Stimulated activated naive CD8-positive, alpha-beta T cell treated with anti-CD3 and anti-CD28 coated beads, Interleukin-15, Interleukin-2, amounts not matched to agents 100 ng/mL and 50 ng/mL, for 24 hours (primary cell): ENCODE measurements around the gene INPP5B.
"Not testable (repeated sequence)": the region's sequence is repeated elsewhere in the genome, so short reads cannot be mapped to it uniquely, and the experiment has no call there.

Source experiments
- H3K27ac Mint-ChIP-seq: one replicate; pipeline ENCODE4 v1.8.0; 2021; ENCODE audit warnings: mild to moderate bottlenecking, mixed read lengths
- H3K27me3 Mint-ChIP-seq: one replicate; pipeline ENCODE4 v1.8.0; 2021; ENCODE audit warnings: mixed read lengths
- H3K36me3 Mint-ChIP-seq: one replicate; pipeline ENCODE4 v1.8.0; 2021; ENCODE audit warnings: low read depth, mixed read lengths
- H3K4me1 Mint-ChIP-seq: one replicate; pipeline ENCODE4 v1.8.0; 2021; ENCODE audit warnings: low read depth, mixed read lengths
- H3K4me3 Mint-ChIP-seq: one replicate; pipeline ENCODE4 v1.8.0; 2021; ENCODE audit warnings: mild to moderate bottlenecking, mixed read lengths
- H3K9me3 Mint-ChIP-seq: one replicate; pipeline ENCODE4 v1.8.0; 2021; ENCODE audit warnings: mixed read lengths

The INPP5B gene

DNA sequence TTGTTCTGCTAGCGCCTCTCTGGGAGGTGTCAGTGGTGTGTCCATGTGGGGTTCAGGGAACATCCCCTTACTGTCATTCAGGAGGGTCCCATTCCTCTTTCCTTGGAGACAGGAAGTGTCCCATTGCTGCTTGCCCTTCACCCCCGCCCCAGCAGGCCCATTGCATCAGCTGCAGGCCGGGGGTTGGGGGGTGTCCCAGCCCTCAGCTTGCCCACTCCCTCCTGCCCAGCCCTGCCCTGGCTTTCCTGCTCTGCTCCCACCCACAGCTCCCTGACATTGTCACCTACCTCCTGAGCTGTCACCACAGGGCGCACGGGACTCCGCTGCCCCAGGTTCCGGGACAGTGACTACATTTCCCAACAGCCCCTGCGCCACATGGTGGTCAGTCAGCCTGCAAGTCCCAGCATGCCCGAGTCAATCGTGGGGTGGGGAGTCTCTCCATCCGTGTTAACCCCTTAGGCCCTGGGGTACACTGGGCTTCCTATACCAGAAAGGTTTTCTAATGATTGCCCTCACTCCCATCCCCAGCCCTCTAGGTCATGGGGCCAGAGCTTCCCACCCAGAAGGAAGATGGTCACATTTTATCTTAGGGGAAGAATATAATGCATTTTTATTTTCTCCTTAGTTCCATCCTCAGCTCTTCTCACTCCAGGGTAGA lies at the start of gene INPP5B:
TSS of gene INPP5B (minus strand) at position 351 of the 658 bp plus-strand sequence. CDS start 745 bp downstream, outside the sequence.
- H3K36me3 Mint-ChIP-seq: peaks cover 4% of the 10 kb centered on the region
- H3K9me3 Mint-ChIP-seq: no peaks in the 10 kb centered on the region
- H3K4me1 Mint-ChIP-seq: peaks cover 18% of the 10 kb centered on the region
- peak within 1 kb of the TSS; percentile 99 for H3K27ac Mint-ChIP-seq
- no peaks in the 10 kb centered on the region for H3K27me3 Mint-ChIP-seq
- H3K4me3 Mint-ChIP-seq: peak within 1 kb of the TSS; percentile 98

GRCh38 chr1:37995751-37996345 lies 49.0 kb upstream of the INPP5B start:
- Mint-ChIP-seq H3K9me3 (no peaks in the 10 kb centered on the region), H3K36me3 (peaks cover 44% of the 10 kb centered on the region), H3K4me3 (peak overlapping the region; percentile 77), H3K27me3 (no peaks in the 10 kb centered on the region), H3K27ac (peak overlapping the region; percentile 92), H3K4me1 (peaks cover 57% of the 10 kb centered on the region)

- Mint-ChIP-seq H3K4me1 (peaks cover 53% of the 10 kb centered on the region), H3K27me3 (no peaks in the 10 kb centered on the region), H3K4me3 (peak overlapping the region; percentile 77), H3K9me3 (no peaks in the 10 kb centered on the region), H3K36me3 (peaks cover 40% of the 10 kb centered on the region), H3K27ac (peak overlapping the region; percentile 85)
Measured at GRCh38 chr1:37994886-37995566, 48.2 kb upstream of the INPP5B start.

- Mint-ChIP-seq H3K4me3 (peak overlapping the region; percentile 97), H3K36me3 (peaks cover 47% of the 10 kb centered on the region), H3K27ac (peak overlapping the region; percentile 87), H3K9me3 (no peaks in the 10 kb centered on the region), H3K4me1 (peaks cover 29% of the 10 kb centered on the region), H3K27me3 (no peaks in the 10 kb centered on the region)
Measured at GRCh38 chr1:37989361-37989930, 42.6 kb upstream of the INPP5B start.

GRCh38 chr1:37987679-37988078 lies 40.8 kb upstream of the INPP5B start:
- no peaks in the 10 kb centered on the region for H3K27me3 Mint-ChIP-seq
- no peaks in the 10 kb centered on the region for H3K9me3 Mint-ChIP-seq
- H3K4me3 Mint-ChIP-seq: peak overlapping the region; percentile 97
- H3K36me3 Mint-ChIP-seq: peaks cover 55% of the 10 kb centered on the region
- H3K27ac Mint-ChIP-seq: peak overlapping the region; percentile 74
- H3K4me1 Mint-ChIP-seq: peaks cover 23% of the 10 kb centered on the region

- no peaks in the 10 kb centered on the region for H3K27me3 Mint-ChIP-seq
- no peak overlapping the region for H3K27ac Mint-ChIP-seq
- H3K9me3 Mint-ChIP-seq: no peaks in the 10 kb centered on the region
- H3K4me3 Mint-ChIP-seq: no peak overlapping the region
- H3K36me3 Mint-ChIP-seq: peaks cover 85% of the 10 kb centered on the region
- H3K4me1 Mint-ChIP-seq: peaks cover 15% of the 10 kb centered on the region
Measured at GRCh38 chr1:37983546-37983945, 36.7 kb upstream of the INPP5B start.

GRCh38 chr1:37978541-37978940 lies 31.7 kb upstream of the INPP5B start:
- Mint-ChIP-seq H3K27me3 (no peaks in the 10 kb centered on the region), H3K36me3 (peaks cover 86% of the 10 kb centered on the region), H3K9me3 (no peaks in the 10 kb centered on the region), H3K4me3 (no peak overlapping the region), H3K4me1 (no peaks in the 10 kb centered on the region), H3K27ac (peak overlapping the region; percentile 42)

DNA sequence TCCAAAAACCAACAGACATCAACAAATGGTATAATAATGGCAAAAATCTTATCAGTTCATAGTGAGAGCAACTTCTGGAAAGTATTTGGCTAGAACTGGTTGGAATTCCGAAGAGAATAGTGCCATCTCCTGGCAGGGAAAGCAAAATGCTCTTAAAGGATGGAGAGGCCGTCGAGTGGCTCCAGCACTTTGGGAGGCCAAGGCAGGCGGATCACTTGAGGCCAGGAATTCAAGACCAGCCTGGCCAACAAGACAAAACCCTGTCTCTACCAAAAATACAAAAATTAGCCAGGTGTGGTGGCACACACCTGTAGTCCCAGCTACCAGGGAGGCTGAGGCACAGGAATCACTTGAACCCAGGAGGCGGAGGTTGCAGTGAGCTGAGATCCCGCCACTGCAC lies 28.2 kb upstream of the INPP5B start:
- not testable (repeated sequence) for H3K4me1 Mint-ChIP-seq, H3K4me3 Mint-ChIP-seq, H3K27me3 Mint-ChIP-seq, H3K9me3 Mint-ChIP-seq, H3K27ac Mint-ChIP-seq
- peaks cover 88% of the 10 kb centered on the region for H3K36me3 Mint-ChIP-seq

GRCh38 chr1:37974567-37974966 lies 27.7 kb upstream of the INPP5B start:
- Mint-ChIP-seq H3K4me1 (peaks cover 7% of the 10 kb centered on the region), H3K4me3 (no peak overlapping the region), H3K27ac (no peak overlapping the region), H3K36me3 (peaks cover 88% of the 10 kb centered on the region), H3K9me3 (no peaks in the 10 kb centered on the region), H3K27me3 (no peaks in the 10 kb centered on the region)

GRCh38 chr1:37973684-37974083 lies 26.8 kb upstream of the INPP5B start:
- H3K4me3 Mint-ChIP-seq, H3K27ac Mint-ChIP-seq, H3K27me3 Mint-ChIP-seq, H3K4me1 Mint-ChIP-seq, H3K9me3 Mint-ChIP-seq: not testable (repeated sequence)
- peaks cover 88% of the 10 kb centered on the region for H3K36me3 Mint-ChIP-seq

GRCh38 chr1:37965301-37965700 lies 18.4 kb upstream of the INPP5B start:
- H3K4me1 Mint-ChIP-seq: no peaks in the 10 kb centered on the region
- H3K36me3 Mint-ChIP-seq: peaks cover 62% of the 10 kb centered on the region
- H3K4me3 Mint-ChIP-seq: no peak overlapping the region
- no peaks in the 10 kb centered on the region for H3K27me3 Mint-ChIP-seq
- no peak overlapping the region for H3K27ac Mint-ChIP-seq
- H3K9me3 Mint-ChIP-seq: no peaks in the 10 kb centered on the region

GRCh38 chr1:37964106-37964505 lies 17.3 kb upstream of the INPP5B start:
- not testable (repeated sequence) for H3K4me1 Mint-ChIP-seq, H3K27me3 Mint-ChIP-seq, H3K9me3 Mint-ChIP-seq, H3K27ac Mint-ChIP-seq, H3K4me3 Mint-ChIP-seq
- H3K36me3 Mint-ChIP-seq: peaks cover 60% of the 10 kb centered on the region

GRCh38 chr1:37958690-37959089 lies 11.8 kb upstream of the INPP5B start:
- no peaks in the 10 kb centered on the region for H3K9me3 Mint-ChIP-seq
- H3K36me3 Mint-ChIP-seq: peaks cover 55% of the 10 kb centered on the region
- no peak overlapping the region for H3K4me3 Mint-ChIP-seq
- no peak overlapping the region for H3K27ac Mint-ChIP-seq
- no peaks in the 10 kb centered on the region for H3K27me3 Mint-ChIP-seq
- no peaks in the 10 kb centered on the region for H3K4me1 Mint-ChIP-seq

- no peak overlapping the region for H3K4me3 Mint-ChIP-seq
- H3K27ac Mint-ChIP-seq: no peak overlapping the region
- no peaks in the 10 kb centered on the region for H3K9me3 Mint-ChIP-seq
- H3K36me3 Mint-ChIP-seq: peaks cover 38% of the 10 kb centered on the region
- peaks cover 10% of the 10 kb centered on the region for H3K4me1 Mint-ChIP-seq
- H3K27me3 Mint-ChIP-seq: no peaks in the 10 kb centered on the region
Measured at GRCh38 chr1:37955685-37956084, 8.8 kb upstream of the INPP5B start.

- Mint-ChIP-seq H3K36me3 (peaks cover 26% of the 10 kb centered on the region), H3K4me3 (no peak overlapping the region), H3K27ac (no peak overlapping the region), H3K9me3 (no peaks in the 10 kb centered on the region), H3K4me1 (peaks cover 10% of the 10 kb centered on the region), H3K27me3 (no peaks in the 10 kb centered on the region)
Measured at GRCh38 chr1:37954316-37954971, 7.6 kb upstream of the INPP5B start.
